Choroid plexus epithelial cell (primary cell): Measurements from ENCODE around the gene M1AP.
A peak's percentile ranks its signal among the peaks of the same experiment; 100 is the strongest.

Experiments
- DNase-seq: peaks from one replicate; pipeline ENCODE4 v3.0.0-alpha.2; 2010; ENCODE audit warnings: low read depth
- H3K4me3 ChIP-seq: 2 replicates; pipeline ENCODE4 v1.5.1; 2011; ENCODE audit warnings: low read depth, mild to moderate bottlenecking, control low read depth, low read length, moderate library complexity
- CTCF ChIP-seq: conservative IDR thresholded peaks from 2 replicates; pipeline ENCODE4 v1.5.1; 2011; ENCODE audit warnings: low read depth, mild to moderate bottlenecking, control low read depth, inconsistent platforms, low read length, moderate library complexity

M1AP gene

GRCh38 chr2:74531666-74532065 is 116.5 kb downstream of the M1AP start:
- no peak overlapping the region for H3K4me3 ChIP-seq
- TF ChIP-seq CTCF: no peak
- DNase-seq: no peak

- DNase-seq: peak; percentile 54
- no peak for TF ChIP-seq CTCF
- peak overlapping the region; percentile 97 for H3K4me3 ChIP-seq
Measured at GRCh38 chr2:74530239-74531187, 117.6 kb downstream of the M1AP start.

- peak within 1 kb of the TSS; percentile 97 for H3K4me3 ChIP-seq
- no peak for TF ChIP-seq CTCF
- peak; percentile 100 for DNase-seq
Measured at GRCh38 chr2:74529357-74530238, 118.5 kb downstream of the M1AP start, which contains the start of the genes AUP1 and HTRA2. AUP1 (minus strand) TSS chr2:74529706; CDS start chr2:74529629, 77 bp downstream. HTRA2 (plus strand) TSS chr2:74529933; CDS start chr2:74530007, 74 bp downstream.

GRCh38 chr2:74528600-74529356 is 119.4 kb downstream of the M1AP start:
- DNase-seq: no peak
- TF ChIP-seq CTCF: no peak
- H3K4me3 ChIP-seq: peak overlapping the region; percentile 97

GRCh38 chr2:74527741-74528140 is 120.4 kb downstream of the M1AP start:
- DNase-seq: no peak
- TF ChIP-seq CTCF: no peak
- no peak overlapping the region for H3K4me3 ChIP-seq

GRCh38 chr2:74526649-74527230 is 121.4 kb downstream of the M1AP start:
- no peak for TF ChIP-seq CTCF
- no peak overlapping the region for H3K4me3 ChIP-seq
- DNase-seq: no peak
